B cell (primary cell): ENCODE results near the gene ADIPOR1. TPM values are rescaled to one million over a fixed set of nuclear protein-coding genes. Genes with fewer than 3 reads are reported as not detected.

Experiments used
- ATAC-seq: fragments of 200-7000 bp; cut with Tn5 transposase; one replicate; pipeline ENCODE4 v1.10.0; 2021; ENCODE audit warnings: low read depth, mild to moderate bottlenecking, moderate number of reproducible peaks, moderate library complexity
- CTCF ChIA-PET: fragments of 350-600 bp; sonication (Branson Sonifier 250); formaldehyde crosslinking; loops from one replicate; lab custom pipeline; 2021; ENCODE audit warnings: antibody characterized with exemption, inconsistent platforms; lab: Charles Lee
- POLR2A ChIA-PET: fragments of 350-600 bp; sonication (Branson Sonifier 250); formaldehyde crosslinking; loops from one replicate; lab custom pipeline; 2021; ENCODE audit warnings: antibody characterized with exemption; lab: Charles Lee
- DNase-seq: peaks from one replicate; pipeline ENCODE4 v3.0.0; 2013
- H2AFZ ChIP-seq: 2 replicates; pipeline ENCODE4 v1.6.1; 2012; ENCODE audit warnings: mild to moderate bottlenecking, low read depth, low read length; ENCODE audit not compliant: insufficient read depth, poor library complexity, severe bottlenecking
- H3K27ac ChIP-seq, 2 donors: 1 replicate in 1 of 2; 2 replicates in 1 of 2; pipeline ENCODE4 v1.5.1; 2012 to 2013; ENCODE audit warnings: low read length in 2 of 2, mild to moderate bottlenecking in 2 of 2, moderate library complexity in 1 of 2
- H3K27me3 ChIP-seq, 4 experiments: fragments of 200-600 bp in 1 of 4; sonication (generic) in 1 of 4; replicated peaks in 1 of 4; 1 replicate in 2 of 4; 2 replicates in 2 of 4; pipeline versions ENCODE4 v1.6.1 to v1.7.0; 2013 to 2016; ENCODE audit warnings: low read length in 3 of 4, mild to moderate bottlenecking in 2 of 4, mixed read lengths in 1 of 4, moderate library complexity in 1 of 4; ENCODE audit not compliant: insufficient read depth in 4 of 4, control insufficient read depth in 3 of 4; ENCODE audit errors: control extremely low read depth in 1 of 4
- H3K36me3 ChIP-seq, 2 experiments: replicated peaks in 1 of 2; 1 replicate in 1 of 2; 2 replicates in 1 of 2; pipeline versions ENCODE4 v1.6.1 to v1.7.1; 2013; ENCODE audit warnings: low read length in 1 of 2; ENCODE audit not compliant: insufficient read depth in 2 of 2, control insufficient read depth in 1 of 2; ENCODE audit errors: control extremely low read depth in 1 of 2, extremely low read depth in 1 of 2
- H3K4me1 ChIP-seq, 2 donors: fragments of 200-600 bp in 1 of 2; sonication (generic) in 1 of 2; 1 replicate in 1 of 2; 2 replicates in 1 of 2; pipeline versions ENCODE4 v1.5.1 to v1.6.1; 2013 to 2017; ENCODE audit warnings: low read length in 2 of 2; ENCODE audit not compliant: control insufficient read depth in 2 of 2, insufficient read depth in 2 of 2
- H3K4me2 ChIP-seq: replicated peaks from 2 replicates; pipeline ENCODE3; 2012; ENCODE audit warnings: mild to moderate bottlenecking, low read depth, low read length; ENCODE audit not compliant: poor library complexity, severe bottlenecking
- H3K4me3 ChIP-seq, 5 experiments: fragments of 200-600 bp in 1 of 5; sonication (generic) in 1 of 5; 1 replicate in 3 of 5; 2 replicates in 2 of 5; pipeline versions ENCODE4 v1.5.1 to v1.7.0; 2011 to 2016; ENCODE audit warnings: low read length in 4 of 5, mild to moderate bottlenecking in 4 of 5, low read depth in 2 of 5, control low read depth in 1 of 5, moderate library complexity in 1 of 5; ENCODE audit not compliant: insufficient read depth in 1 of 5; ENCODE audit errors: control extremely low read depth in 1 of 5, extremely low read depth in 1 of 5
- H3K79me2 ChIP-seq: fragments of 200-600 bp; sonication (generic); one replicate; pipeline ENCODE4 v1.6.0; 2016; ENCODE audit warnings: low read length; ENCODE audit not compliant: control insufficient read depth, insufficient read depth
- H3K9ac ChIP-seq: fragments of 200-600 bp; sonication (generic); 2 replicates; pipeline ENCODE4 v1.6.1; 2017; ENCODE audit warnings: mild to moderate bottlenecking, low read length, moderate library complexity
- H3K9me3 ChIP-seq, 3 donors: one replicate each; pipeline versions ENCODE4 v1.6.1 to v1.7.1; 2013; ENCODE audit warnings: low read length in 2 of 3; ENCODE audit not compliant: control insufficient read depth in 2 of 3, insufficient read depth in 1 of 3; ENCODE audit errors: control extremely low read depth in 1 of 3
- H4K20me1 ChIP-seq: 2 replicates; pipeline ENCODE4 v1.6.0; 2012; ENCODE audit warnings: mild to moderate bottlenecking, low read length; ENCODE audit not compliant: insufficient read depth, control insufficient read depth, poor library complexity, severe bottlenecking
- H3K27ac Mint-ChIP-seq: one replicate; pipeline ENCODE4 v1.8.0; 2021; ENCODE audit warnings: mixed read lengths
- H3K27me3 Mint-ChIP-seq: one replicate; pipeline ENCODE4 v1.8.0; 2021; ENCODE audit warnings: mixed read lengths
- H3K4me1 Mint-ChIP-seq: one replicate; pipeline ENCODE4 v1.8.0; 2021; ENCODE audit warnings: mixed read lengths
- H3K4me3 Mint-ChIP-seq: one replicate; pipeline ENCODE4 v1.8.0; 2021; ENCODE audit warnings: mixed read lengths
- H3K9me3 Mint-ChIP-seq: one replicate; pipeline ENCODE4 v1.8.0; 2022; ENCODE audit warnings: mixed read lengths; ENCODE audit not compliant: insufficient read depth
- CTCF ChIP-seq: fragments of 200-600 bp; IDR thresholded peaks from one replicate; pipeline ENCODE4 v1.8.0; 2022; ENCODE audit warnings: antibody characterized with exemption, mild to moderate bottlenecking
- EZH2 ChIP-seq: IDR thresholded peaks from 2 replicates; pipeline ENCODE4 v1.6.1; 2012; ENCODE audit warnings: borderline replicate concordance, low read depth, mild to moderate bottlenecking, moderate library complexity, low read length; ENCODE audit not compliant: insufficient read depth, poor library complexity, severe bottlenecking
- WGBS: methylation state at CpG from one replicate; pipeline ENCODE4 v1.1.5; 2013; ENCODE audit warnings: missing lambda C conversion rate; ENCODE audit not compliant: insufficient coverage; 5-methylcytosine and 5-hydroxymethylcytosine counted together
- intact Hi-C: fragments of 100-400 bp; cut with micrococcal nuclease; formaldehyde crosslinking; loops from one replicate; pipeline ENCODE4 v1.10.0; 2022
- polyA plus RNA-seq: library from polyadenylated mRNA; depleted of rRNA; stranded (reverse); fragments of >200 nt; gene quantifications from 2 replicates; pipeline ENCODE4 v1.2.3, GENCODE V29; 2012
- small RNA-seq: library from RNA; depleted of rRNA; stranded (forward); fragments of <200 nt; gene quantifications from one replicate; pipeline ENCODE3, GENCODE V24; 2012; ENCODE audit warnings: low replicate concordance, low read depth; ENCODE audit not compliant: insufficient read length
- total RNA-seq, 2 donors: library from RNA; stranded (reverse); fragments of 120-200 nt in 1 of 2; gene quantifications; 1 replicate in 1 of 2; 2 replicates in 1 of 2; pipeline versions ENCODE4 v1.2.3 to v1.2.4, GENCODE V29; 2013 to 2022

ADIPOR1 gene
- total and polyA plus RNA-seq, 2 donors (not counting 1 experiment from before 2014, with no cell fraction given): 44.2 to 49.5 TPM

- TF ChIP-seq CTCF (no peak), EZH2 (no peak)
- ChIA-PET POLR2A (no interaction called here), CTCF (no interaction called here)
- no peaks in the 10 kb centered on the region for H3K9me3 Mint-ChIP-seq
- WGBS: 100% methylated on average over 2 of the region's 4 CpGs
- H3K9me3 ChIP-seq: peaks cover 0 to 4% (median 0%) of the 10 kb centered on the region in 3 donors
- no peak overlapping the region for H3K4me3 ChIP-seq
- H3K9ac ChIP-seq: no peak overlapping the region
- H3K27me3 Mint-ChIP-seq: no peaks in the 10 kb centered on the region
- H2AFZ ChIP-seq: no peak overlapping the region
- H3K27ac ChIP-seq: no peak overlapping the region
- H3K4me1 ChIP-seq: peaks cover 0 to 4% of the 10 kb centered on the region in 2 donors
- no peak overlapping the region for H3K4me2 ChIP-seq
- peaks cover 2% of the 10 kb centered on the region for H3K4me1 Mint-ChIP-seq
- ATAC-seq: no peak
- H3K27me3 ChIP-seq: no peaks in the 10 kb centered on the region
- H3K27ac Mint-ChIP-seq: no peak overlapping the region
- H3K79me2 ChIP-seq: no peaks in the 10 kb centered on the region
- DNase-seq: no peak
- peaks cover 18 to 44% of the 10 kb centered on the region in 2 experiments for H3K36me3 ChIP-seq
- no peak overlapping the region for H3K4me3 Mint-ChIP-seq
- no peaks in the 10 kb centered on the region for H4K20me1 ChIP-seq
- intact Hi-C loops: no loop called here
Observed at GRCh38 chr1:202901555-202901954, 56.6 kb downstream of the ADIPOR1 start.

- POLR2A ChIA-PET: no interaction called here
Observed at GRCh38 chr1:202892501-202892900, 65.6 kb downstream of the ADIPOR1 start.

More at GRCh38 chr1:202892501-202892900, 65.6 kb downstream of the ADIPOR1 start:
- Histone ChIP-seq H3K36me3 (peaks cover 10 to 57% of the 10 kb centered on the region in 2 experiments), H3K27ac (no peak overlapping the region), H3K9me3 (no peaks in the 10 kb centered on the region), H3K79me2 (peaks cover 8% of the 10 kb centered on the region), H2AFZ (no peak overlapping the region), H3K4me1 (peaks cover 11 to 16% of the 10 kb centered on the region in 2 donors), H4K20me1 (no peaks in the 10 kb centered on the region), H3K4me2 (no peak overlapping the region), H3K27me3 (no peaks in the 10 kb centered on the region), H3K9ac (no peak overlapping the region), H3K4me3 (no peak overlapping the region)
- CTCF ChIA-PET: interaction anchor here (0.8 kb wide), 1 partner anchor 548 kb away, joined by 4 read pairs; no protein-coding TSS in a partner anchor
- ATAC-seq (no peak), DNase-seq (no peak)
- Mint-ChIP-seq H3K4me1 (peaks cover 16% of the 10 kb centered on the region), H3K27ac (no peak overlapping the region), H3K27me3 (no peaks in the 10 kb centered on the region), H3K4me3 (no peak overlapping the region), H3K9me3 (no peaks in the 10 kb centered on the region)
- intact Hi-C loops: no loop called here
- WGBS: 95% methylated on average over 3 of the region's 7 CpGs
- no peak for TF ChIP-seq CTCF
- TF ChIP-seq EZH2: no peak

Small RNAs within 50 kb of the gene (small RNA-seq; reads per million reads assigned to genes)
- gene RF00019: not detected

Other genes with a start within 250 kb of the ADIPOR1 start
- not detected in 2 replicates for gene SYT2, start 247.9 kb downstream of the ADIPOR1 start, total RNA-seq
- not detected in 2 replicates for gene SYT2, start 247.9 kb downstream of the ADIPOR1 start, polyA plus RNA-seq
- gene KDM5B, start 149.9 kb downstream of the ADIPOR1 start, total RNA-seq: 62.7 and 70.1 TPM in 2 replicates
- 11.2 and 22.2 TPM in 2 replicates for gene KDM5B, start 149.9 kb downstream of the ADIPOR1 start, polyA plus RNA-seq
- 1.6 TPM in 1 of 2 replicates, not detected in the other for gene PCAT6, start 147.4 kb downstream of the ADIPOR1 start, total RNA-seq
- 1.1 and 1.4 TPM in 2 replicates for gene PCAT6, start 147.4 kb downstream of the ADIPOR1 start, polyA plus RNA-seq
- gene RABIF, start 69.2 kb downstream of the ADIPOR1 start, total RNA-seq: 14.2 and 16.5 TPM in 2 replicates
- 8.1 and 8.2 TPM in 2 replicates for gene RABIF, start 69.2 kb downstream of the ADIPOR1 start, polyA plus RNA-seq
- 25.5 and 26.1 TPM in 2 replicates for gene KLHL12, start 31.1 kb downstream of the ADIPOR1 start, total RNA-seq
- gene KLHL12, start 31.1 kb downstream of the ADIPOR1 start, polyA plus RNA-seq: 14.6 and 21.0 TPM in 2 replicates
- gene CYB5R1, start 8.9 kb upstream of the ADIPOR1 start, total RNA-seq: 32.6 and 33.6 TPM in 2 replicates
- 30.4 and 37.3 TPM in 2 replicates for gene CYB5R1, start 8.9 kb upstream of the ADIPOR1 start, polyA plus RNA-seq
- gene TMEM183A, start 49.1 kb upstream of the ADIPOR1 start, total RNA-seq: 64.8 and 65.2 TPM in 2 replicates
- 61.2 and 103 TPM in 2 replicates for gene TMEM183A, start 49.1 kb upstream of the ADIPOR1 start, polyA plus RNA-seq
- 0.62 and 0.75 TPM in 2 replicates for gene PPFIA4, start 68.2 kb upstream of the ADIPOR1 start, total RNA-seq
- gene PPFIA4, start 68.2 kb upstream of the ADIPOR1 start, polyA plus RNA-seq: 0.09 and 0.30 TPM in 2 replicates
- not detected in 2 replicates for gene MYOG, start 127.7 kb upstream of the ADIPOR1 start, total RNA-seq
- gene MYOG, start 127.7 kb upstream of the ADIPOR1 start, polyA plus RNA-seq: not detected in 2 replicates
- gene ADORA1, start 169.4 kb upstream of the ADIPOR1 start, total RNA-seq: not detected in 2 replicates
- not detected in 2 replicates for gene ADORA1, start 169.4 kb upstream of the ADIPOR1 start, polyA plus RNA-seq
- gene MYBPH, start 217.5 kb upstream of the ADIPOR1 start, total RNA-seq: not detected in 2 replicates
- not detected in 2 replicates for gene MYBPH, start 217.5 kb upstream of the ADIPOR1 start, polyA plus RNA-seq
- gene CHI3L1, start 228.4 kb upstream of the ADIPOR1 start, total RNA-seq: 0.15 TPM in 1 of 2 replicates, not detected in the other
- gene CHI3L1, start 228.4 kb upstream of the ADIPOR1 start, polyA plus RNA-seq: not detected in 2 replicates